ENCODE data around the gene METTL9. TPM values are rescaled to one million over a fixed set of nuclear protein-coding genes. Genes with fewer than 3 reads are reported as not detected.
"Not testable (repeated sequence)": the region's sequence is repeated elsewhere in the genome, so short reads cannot be mapped to it uniquely, and the experiment has no call there.

METTL9 gene
- total and polyA plus RNA-seq, 2 donors (not counting 1 experiment from before 2014, with no cell fraction given) = 124 to 163 TPM

DNA sequence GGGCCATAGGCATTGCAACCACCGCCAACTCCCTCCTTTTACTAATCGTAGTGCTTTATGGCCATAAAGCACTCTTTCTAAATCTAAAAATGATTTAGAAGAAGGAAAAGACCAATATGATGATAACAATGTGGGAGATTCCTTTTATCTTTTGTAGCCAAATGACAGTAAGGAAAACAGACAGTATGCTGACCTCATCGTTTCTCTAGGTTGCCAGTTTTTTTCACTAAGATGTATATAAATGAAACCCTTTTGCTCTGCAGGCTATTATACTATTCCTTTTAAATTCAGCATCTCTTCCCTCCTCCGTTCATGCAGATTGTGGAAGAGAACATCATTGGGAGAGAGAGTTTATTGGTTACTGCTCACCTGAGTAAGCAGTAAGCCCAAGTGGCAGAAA, 89.7 kb downstream of the METTL9 start:
- no peak overlapping the region for H3K4me2 ChIP-seq (ENCODE audit: extremely low read depth, insufficient read depth, low read length)
- H3K4me3 ChIP-seq (replicated peaks in 1 of 4; ENCODE audit: control extremely low read depth in 1 of 4, insufficient read depth in 1 of 4, low read depth in 3 of 4, low read length in 4 of 4) = no peak overlapping the region
- no peaks in the 10 kb centered on the region for H3K79me2 ChIP-seq (ENCODE audit: control insufficient read depth, insufficient read depth, low read length)
- H2AFZ ChIP-seq (ENCODE audit: low read length) = no peak overlapping the region
- H3K9ac ChIP-seq (ENCODE audit: insufficient read depth, low read length) = no peak overlapping the region
- no peak for TF ChIP-seq EZH2 (IDR thresholded peaks at IDR 0.05; ENCODE audit: low read length, missing control alignments)
- TF ChIP-seq, protein P1, sequence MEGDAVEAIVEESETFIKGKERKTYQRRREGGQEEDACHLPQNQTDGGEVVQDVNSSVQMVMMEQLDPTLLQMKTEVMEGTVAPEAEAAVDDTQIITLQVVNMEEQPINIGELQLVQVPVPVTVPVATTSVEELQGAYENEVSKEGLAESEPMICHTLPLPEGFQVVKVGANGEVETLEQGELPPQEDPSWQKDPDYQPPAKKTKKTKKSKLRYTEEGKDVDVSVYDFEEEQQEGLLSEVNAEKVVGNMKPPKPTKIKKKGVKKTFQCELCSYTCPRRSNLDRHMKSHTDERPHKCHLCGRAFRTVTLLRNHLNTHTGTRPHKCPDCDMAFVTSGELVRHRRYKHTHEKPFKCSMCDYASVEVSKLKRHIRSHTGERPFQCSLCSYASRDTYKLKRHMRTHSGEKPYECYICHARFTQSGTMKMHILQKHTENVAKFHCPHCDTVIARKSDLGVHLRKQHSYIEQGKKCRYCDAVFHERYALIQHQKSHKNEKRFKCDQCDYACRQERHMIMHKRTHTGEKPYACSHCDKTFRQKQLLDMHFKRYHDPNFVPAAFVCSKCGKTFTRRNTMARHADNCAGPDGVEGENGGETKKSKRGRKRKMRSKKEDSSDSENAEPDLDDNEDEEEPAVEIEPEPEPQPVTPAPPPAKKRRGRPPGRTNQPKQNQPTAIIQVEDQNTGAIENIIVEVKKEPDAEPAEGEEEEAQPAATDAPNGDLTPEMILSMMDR (conservative IDR thresholded peaks at IDR 0.05 in 1 of 2, IDR thresholded peaks at IDR 0.05 in 1 of 2; ENCODE audit: low read depth in 1 of 2, low read length in 2 of 2) = no peak
- H3K9me3 ChIP-seq (ENCODE audit: control insufficient read depth, insufficient read depth, low read depth, low read length) = no peaks in the 10 kb centered on the region
- H4K20me1 ChIP-seq (ENCODE audit: control insufficient read depth, extremely low read depth, insufficient read depth, low read length) = no peaks in the 10 kb centered on the region
- no peaks in the 10 kb centered on the region for H3K36me3 ChIP-seq (ENCODE audit: control insufficient read depth, insufficient read depth, low read length)
- no peak overlapping the region for H3K27ac ChIP-seq (ENCODE audit: insufficient read depth, low read length)
- H3K27me3 ChIP-seq (ENCODE audit: control insufficient read depth, insufficient read depth, low read length) = peaks cover 3% of the 10 kb centered on the region
- DNase-seq (ENCODE audit: low read depth in 2 of 2) = no peak
- no peaks in the 10 kb centered on the region for H3K4me1 ChIP-seq (ENCODE audit: control insufficient read depth, extremely low read depth, insufficient read depth, low read length)

DNA sequence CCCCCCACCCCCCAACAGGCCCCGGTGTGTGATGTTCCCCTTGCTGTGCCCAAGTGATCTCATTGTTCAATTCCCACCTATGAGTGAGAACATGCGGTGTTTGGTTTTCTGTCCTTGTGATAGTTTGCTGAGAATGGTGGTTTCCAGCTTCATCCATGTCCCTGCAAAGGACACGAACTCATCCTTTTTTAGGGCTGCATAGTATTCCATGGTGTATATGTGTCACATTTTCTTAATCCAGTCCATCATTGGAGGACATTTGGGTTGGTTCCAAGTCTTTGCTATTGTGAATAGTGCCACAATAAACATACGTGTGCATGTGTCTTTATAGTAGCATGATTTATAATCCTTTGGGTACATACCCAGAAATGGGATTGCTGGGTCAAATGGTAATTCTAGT, 91.6 kb downstream of the METTL9 start:
- H2AFZ ChIP-seq (ENCODE audit: low read length); H3K27me3 ChIP-seq (ENCODE audit: control insufficient read depth, insufficient read depth, low read length); H3K27ac ChIP-seq (ENCODE audit: insufficient read depth, low read length); H3K4me3 ChIP-seq (replicated peaks in 1 of 4; ENCODE audit: control extremely low read depth in 1 of 4, insufficient read depth in 1 of 4, low read depth in 3 of 4, low read length in 4 of 4); H3K36me3 ChIP-seq (ENCODE audit: control insufficient read depth, insufficient read depth, low read length); H3K4me1 ChIP-seq (ENCODE audit: control insufficient read depth, extremely low read depth, insufficient read depth, low read length); H3K9ac ChIP-seq (ENCODE audit: insufficient read depth, low read length); H3K79me2 ChIP-seq (ENCODE audit: control insufficient read depth, insufficient read depth, low read length); H4K20me1 ChIP-seq (ENCODE audit: control insufficient read depth, extremely low read depth, insufficient read depth, low read length); DNase-seq (ENCODE audit: low read depth in 2 of 2); H3K9me3 ChIP-seq (ENCODE audit: control insufficient read depth, insufficient read depth, low read depth, low read length); H3K4me2 ChIP-seq (ENCODE audit: extremely low read depth, insufficient read depth, low read length): not testable (repeated sequence)

DNA sequence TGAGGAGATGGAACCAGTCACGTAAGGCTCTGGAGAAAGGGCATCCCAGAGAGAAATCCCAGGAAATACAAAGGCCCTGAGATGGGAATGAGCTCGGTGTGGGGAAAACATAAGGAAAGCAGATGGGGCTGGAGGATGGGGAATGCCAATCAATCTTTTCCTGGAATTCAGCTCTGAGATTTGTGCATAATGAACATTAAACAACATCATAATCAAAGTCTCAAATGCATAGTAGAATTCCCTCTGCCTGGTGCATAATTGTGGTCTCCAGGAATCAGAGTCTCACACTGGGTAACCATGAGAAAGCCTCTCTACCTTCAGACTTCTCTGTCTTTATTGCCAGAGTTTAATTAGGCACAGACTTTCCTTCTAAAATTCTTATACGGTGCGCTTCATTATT, 95.2 kb downstream of the METTL9 start:
- H3K79me2 ChIP-seq (ENCODE audit: control insufficient read depth, insufficient read depth, low read length) = no peaks in the 10 kb centered on the region
- TF ChIP-seq, protein P1 (conservative IDR thresholded peaks at IDR 0.05 in 1 of 2, IDR thresholded peaks at IDR 0.05 in 1 of 2; ENCODE audit: low read depth in 1 of 2, low read length in 2 of 2) = no peak
- TF ChIP-seq EZH2 (IDR thresholded peaks at IDR 0.05; ENCODE audit: low read length, missing control alignments) = no peak

More for the DNA sequence above, 95.2 kb downstream of the METTL9 start:
- no peak for DNase-seq (ENCODE audit: low read depth in 2 of 2)
- H3K4me3 ChIP-seq (replicated peaks in 1 of 4; ENCODE audit: control extremely low read depth in 1 of 4, insufficient read depth in 1 of 4, low read depth in 3 of 4, low read length in 4 of 4) = no peak overlapping the region
- no peaks in the 10 kb centered on the region for H3K4me1 ChIP-seq (ENCODE audit: control insufficient read depth, extremely low read depth, insufficient read depth, low read length)
- no peak overlapping the region for H3K4me2 ChIP-seq (ENCODE audit: extremely low read depth, insufficient read depth, low read length)
- H4K20me1 ChIP-seq (ENCODE audit: control insufficient read depth, extremely low read depth, insufficient read depth, low read length) = no peaks in the 10 kb centered on the region
- H3K27ac ChIP-seq (ENCODE audit: insufficient read depth, low read length) = no peak overlapping the region
- H2AFZ ChIP-seq (ENCODE audit: low read length) = no peak overlapping the region
- H3K36me3 ChIP-seq (ENCODE audit: control insufficient read depth, insufficient read depth, low read length) = no peaks in the 10 kb centered on the region
- H3K9me3 ChIP-seq (ENCODE audit: control insufficient read depth, insufficient read depth, low read depth, low read length) = no peaks in the 10 kb centered on the region
- no peak overlapping the region for H3K9ac ChIP-seq (ENCODE audit: insufficient read depth, low read length)
- no peaks in the 10 kb centered on the region for H3K27me3 ChIP-seq (ENCODE audit: control insufficient read depth, insufficient read depth, low read length)

Data from fibroblast of lung (primary cell).